ENCODE results near the gene CS. TPM values are rescaled to one million over a fixed set of nuclear protein-coding genes. Genes with fewer than 3 reads are reported as not detected.
A peak's percentile ranks its signal among the peaks of the same experiment; 100 is the strongest.

CS gene
- polyA plus RNA-seq, 1 of the 3 experiments (the other 2 are of a cell fraction): 121 TPM

GRCh38 chr12:56243731-56244181, 56.4 kb downstream of the CS start:
- Histone ChIP-seq H3K4me3 (ENCODE audit: low read depth in 2 of 2, low read length in 1 of 2) (no peak overlapping the region), H3K27ac (ENCODE audit: low read depth in 2 of 2, low read length in 1 of 2) (peak overlapping the region in 1 of 2 experiments; percentile 14; a peak in 1 of 4 replicates), H3K9me2 (no peaks in the 10 kb centered on the region), H2AFZ (ENCODE audit: low read depth) (no peak overlapping the region), H3K36me3 (replicated peaks in 1 of 2; ENCODE audit: control insufficient read depth in 1 of 2, insufficient read depth in 2 of 2, low read length in 1 of 2) (peaks cover 36 to 91% of the 10 kb centered on the region in 2 experiments), H3K4me1 (ENCODE audit: control insufficient read depth in 1 of 2, insufficient read depth in 2 of 2, low read depth in 1 of 2, low read length in 1 of 2) (no peaks in the 10 kb centered on the region), H3K9me3 (no peaks in the 10 kb centered on the region), H3K79me2 (ENCODE audit: insufficient read depth) (peaks cover 7% of the 10 kb centered on the region; the same call in 1 of the 2 replicates), H3K9ac (no peak overlapping the region), H4K20me1 (ENCODE audit: insufficient read depth) (peaks cover 13% of the 10 kb centered on the region; the same call in 1 of the 2 replicates), H3K4me2 (no peak overlapping the region), H3K27me3 (ENCODE audit: insufficient read depth) (no peaks in the 10 kb centered on the region), H3F3A (replicated peaks; ENCODE audit: insufficient read depth) (peaks cover 2% of the 10 kb centered on the region)
- TF ChIP-seq, protein P1, sequence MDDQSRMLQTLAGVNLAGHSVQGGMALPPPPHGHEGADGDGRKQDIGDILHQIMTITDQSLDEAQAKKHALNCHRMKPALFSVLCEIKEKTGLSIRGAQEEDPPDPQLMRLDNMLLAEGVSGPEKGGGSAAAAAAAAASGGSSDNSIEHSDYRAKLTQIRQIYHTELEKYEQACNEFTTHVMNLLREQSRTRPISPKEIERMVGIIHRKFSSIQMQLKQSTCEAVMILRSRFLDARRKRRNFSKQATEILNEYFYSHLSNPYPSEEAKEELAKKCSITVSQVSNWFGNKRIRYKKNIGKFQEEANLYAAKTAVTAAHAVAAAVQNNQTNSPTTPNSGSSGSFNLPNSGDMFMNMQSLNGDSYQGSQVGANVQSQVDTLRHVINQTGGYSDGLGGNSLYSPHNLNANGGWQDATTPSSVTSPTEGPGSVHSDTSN (IDR thresholded peaks at IDR 0.05): no peak
- no peak for TF ChIP-seq RFX5 (IDR thresholded peaks at IDR 0.05; ENCODE audit: low read length)
- TF ChIP-seq FOSL2 (IDR thresholded peaks at IDR 0.05; ENCODE audit: borderline replicate concordance, low read depth): no peak
- TF ChIP-seq, protein P2, sequence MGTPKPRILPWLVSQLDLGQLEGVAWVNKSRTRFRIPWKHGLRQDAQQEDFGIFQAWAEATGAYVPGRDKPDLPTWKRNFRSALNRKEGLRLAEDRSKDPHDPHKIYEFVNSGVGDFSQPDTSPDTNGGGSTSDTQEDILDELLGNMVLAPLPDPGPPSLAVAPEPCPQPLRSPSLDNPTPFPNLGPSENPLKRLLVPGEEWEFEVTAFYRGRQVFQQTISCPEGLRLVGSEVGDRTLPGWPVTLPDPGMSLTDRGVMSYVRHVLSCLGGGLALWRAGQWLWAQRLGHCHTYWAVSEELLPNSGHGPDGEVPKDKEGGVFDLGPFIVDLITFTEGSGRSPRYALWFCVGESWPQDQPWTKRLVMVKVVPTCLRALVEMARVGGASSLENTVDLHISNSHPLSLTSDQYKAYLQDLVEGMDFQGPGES (IDR thresholded peaks at IDR 0.05; ENCODE audit: low read depth, low read length): no peak
- no peak for TF ChIP-seq TCF12 (IDR thresholded peaks at IDR 0.05)
- TF ChIP-seq EP300 (IDR thresholded peaks at IDR 0.05; ENCODE audit: borderline replicate concordance in 1 of 2, low read depth in 1 of 2, low read length in 1 of 2): no peak
- no peak for TF ChIP-seq NFIC (IDR thresholded peaks at IDR 0.05; ENCODE audit: borderline replicate concordance)
- TF ChIP-seq EZH2phosphoT487 (IDR thresholded peaks at IDR 0.05; ENCODE audit: borderline replicate concordance, low read depth): no peak
- no peak for TF ChIP-seq FOXJ3 (CRISPR knock-in tag; IDR thresholded peaks at IDR 0.05)
- TF ChIP-seq SIN3A (IDR thresholded peaks at IDR 0.05; ENCODE audit: borderline replicate concordance, low read depth, low read length): no peak
- no peak for TF ChIP-seq RCOR1 (IDR thresholded peaks at IDR 0.05; ENCODE audit: low read length)
- no peak for TF ChIP-seq USF1 (IDR thresholded peaks at IDR 0.05; ENCODE audit: borderline replicate concordance, low read depth)
- no peak for TF ChIP-seq CTCF (IDR thresholded peaks at IDR 0.05)
- no peak for TF ChIP-seq MEF2A (IDR thresholded peaks at IDR 0.05; ENCODE audit: borderline replicate concordance, low read depth)
- 60% methylated on average over 3 of the region's 3 CpGs for WGBS (ENCODE audit: low lambda C conversion rate)
- ChIA-PET CTCF (interaction anchor here (0.7 to 1.7 kb wide), 5 partner anchors 9 to 117 kb away, joined by 3 to 5 read pairs (median 3); partner anchors contain the start of genes ANKRD52 and SMARCC2), POLR2A (no interaction called here)
- DNase-seq: peak; percentile 69

Data from SK-N-SH (cell line).